G401 (cell line): ENCODE data around the gene TCF12. TPM values are rescaled to one million over a fixed set of nuclear protein-coding genes. Genes with fewer than 3 reads are reported as not detected.

Experiments
- DNase-seq: peaks from one replicate; pipeline ENCODE4 v3.0.0-alpha.2; 2015; ENCODE audit warnings: low spot score
- in situ Hi-C: cut with HindIII; loops from 2 replicates; pipeline ENCODE4 v1.10.0; 2016; ENCODE audit warnings: low sequenced_read_pairs, mixed read lengths
- total RNA-seq: library from RNA; depleted of rRNA; stranded (reverse); fragments of >200 nt; shearing (Covaris generic); gene quantifications from 2 replicates; pipeline ENCODE4 v1.2.3, GENCODE V29; 2014; rRNA removed

The TCF12 gene
- total RNA-seq, 1 experiment from 2014 or later: 55.3 TPM

- no peak for DNase-seq
- in situ Hi-C loops: no loop called here
Measured at GRCh38 chr15:57329582-57330367, 411.3 kb downstream of the TCF12 start.

GRCh38 chr15:57330619-57331340 is 412.3 kb downstream of the TCF12 start:
- DNase-seq: no peak
- in situ Hi-C loops: no loop called here

GRCh38 chr15:57332326-57332725 is 413.9 kb downstream of the TCF12 start:
- DNase-seq: no peak
- in situ Hi-C loops: no loop called here

- no peak for DNase-seq
Measured at GRCh38 chr15:57333487-57333886, 415.0 kb downstream of the TCF12 start.

GRCh38 chr15:57334257-57334656 is 415.8 kb downstream of the TCF12 start:
- in situ Hi-C loops: no loop called here
- DNase-seq: no peak

More at GRCh38 chr15:57333487-57333886, 415.0 kb downstream of the TCF12 start:
- in situ Hi-C loops: no loop called here

- no peak for DNase-seq
- in situ Hi-C loops: no loop called here
Measured at GRCh38 chr15:57335293-57335715, 416.9 kb downstream of the TCF12 start.

GRCh38 chr15:57335719-57336118 is 417.3 kb downstream of the TCF12 start:
- in situ Hi-C loops: no loop called here
- no peak for DNase-seq

- in situ Hi-C loops: no loop called here
- no peak for DNase-seq
Measured at GRCh38 chr15:57337868-57338411, 419.5 kb downstream of the TCF12 start.

GRCh38 chr15:57339321-57339720 is 420.9 kb downstream of the TCF12 start:
- in situ Hi-C loops: no loop called here
- DNase-seq: no peak

Other genes with a start within 250 kb of the TCF12 start
- gene ZNF280D, start 185.1 kb upstream of the TCF12 start, total RNA-seq: 9.8 and 21.4 TPM in 2 replicates